ENCODE measurements around the gene CMTM3. TPM values are rescaled to one million over a fixed set of nuclear protein-coding genes. Genes with fewer than 3 reads are reported as not detected.

Gene CMTM3
- total RNA-seq, 1 experiment from 2014 or later, result 39.2 TPM

DNA sequence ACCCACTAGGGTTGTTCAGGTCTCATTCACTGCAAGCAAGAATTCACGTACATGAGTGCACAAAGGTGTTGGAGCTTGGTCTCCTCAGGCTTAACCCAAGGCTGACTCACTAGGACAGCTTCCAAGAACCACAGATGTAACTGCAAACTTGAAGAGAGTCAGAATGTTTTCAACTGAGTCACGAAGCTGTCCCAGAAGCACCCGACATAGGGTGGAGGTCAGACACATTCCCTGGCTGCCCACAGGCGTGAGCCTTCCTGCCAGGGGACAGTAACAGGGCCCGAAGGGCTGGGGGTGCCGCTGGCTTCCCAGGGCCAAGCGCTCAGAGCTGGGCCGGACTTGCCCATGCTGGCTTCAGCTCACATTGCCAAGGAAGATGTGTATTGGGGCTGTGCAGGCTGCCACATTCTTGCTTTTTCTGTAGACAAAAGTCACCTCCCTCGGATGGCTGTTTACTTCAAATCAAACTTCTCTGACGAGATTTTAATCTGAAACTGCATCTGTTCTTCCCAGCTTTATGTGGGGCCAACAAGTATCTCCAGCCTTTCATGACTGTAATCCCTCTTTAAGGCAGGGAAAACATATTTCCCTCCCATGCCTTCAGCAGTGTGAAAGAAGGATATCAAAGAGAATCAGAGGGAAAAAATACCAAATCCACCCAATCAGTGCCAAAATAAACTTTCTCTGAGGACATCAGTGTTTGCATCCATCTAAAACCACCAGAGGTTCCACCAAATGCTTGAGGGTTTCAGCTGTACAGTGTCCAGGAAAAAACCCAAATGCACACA lies 14.3 kb downstream of the CMTM3 start:
- Histone ChIP-seq H2BK5ac (ENCODE audit: insufficient read length, low read length) (no peak overlapping the region), H3T11ph (ENCODE audit: low read length) (no peak overlapping the region), H3K18ac (ENCODE audit: insufficient read length, low read depth, low read length) (no peak overlapping the region), H2AK5ac (ENCODE audit: insufficient read length, low read length) (no peak overlapping the region), H3K27me3 (ENCODE audit: insufficient read depth, low read length) (no peaks in the 10 kb centered on the region), H4K20me1 (ENCODE audit: control insufficient read depth, insufficient read depth, insufficient read length) (no peaks in the 10 kb centered on the region), H2BK120ac (ENCODE audit: low read depth, low read length, poor library complexity, severe bottlenecking) (no peak overlapping the region), H3K9ac (ENCODE audit: extremely low read depth, insufficient read length, low read length) (no peak overlapping the region), H4K5ac (ENCODE audit: insufficient read length, low read depth, low read length) (no peak overlapping the region), H3K4me2 (ENCODE audit: insufficient read depth, insufficient read length, low read length) (no peak overlapping the region), H3K4ac (ENCODE audit: low read depth, low read length) (no peak overlapping the region), H4K91ac (ENCODE audit: insufficient read length, low read depth, low read length) (no peak overlapping the region), H3K56ac (ENCODE audit: insufficient read length, low read depth, low read length) (no peak overlapping the region), H3K27ac (ENCODE audit: insufficient read length, low read depth, low read length) (no peak overlapping the region), H2AFZ (ENCODE audit: low read length) (no peak overlapping the region), H4K8ac (replicated peaks; ENCODE audit: insufficient read length, low read depth, low read length) (no peak overlapping the region), H2BK12ac (ENCODE audit: insufficient read length, low read depth, low read length) (no peak overlapping the region), H3K23ac (ENCODE audit: insufficient read length, low read depth, low read length) (no peak overlapping the region), H3K9me3 (ENCODE audit: control insufficient read depth, low read depth, low read length) (no peaks in the 10 kb centered on the region), H2BK15ac (ENCODE audit: low read depth, low read length) (no peak overlapping the region), H3K14ac (ENCODE audit: insufficient read depth, low read length) (no peak overlapping the region), H3K79me1 (ENCODE audit: insufficient read depth, low read depth, low read length, poor library complexity, severe bottlenecking) (no peaks in the 10 kb centered on the region), H3K4me1 (ENCODE audit: insufficient read depth, low read length) (peaks cover 9% of the 10 kb centered on the region; the same call in 1 of the 2 replicates), H3K79me2 (ENCODE audit: insufficient read depth, low read length) (no peaks in the 10 kb centered on the region), H2BK20ac (ENCODE audit: low read depth, low read length, poor library complexity, severe bottlenecking) (no peak overlapping the region), H3K23me2 (ENCODE audit: insufficient read length, low read depth, low read length, poor library complexity, severe bottlenecking) (no peaks in the 10 kb centered on the region)
- Mint-ChIP-seq H3K4me3 (no peak overlapping the region; a peak in 1 of 5 replicates), H3K36me3 (ENCODE audit: insufficient read depth in 1 of 3, low read depth in 3 of 3) (peaks cover 27 to 66% (median 61%) of the 10 kb centered on the region in 3 experiments), H3K27ac (no peak overlapping the region; a peak in 1 of 7 replicates), H3K4me1 (peaks cover 47 to 48% of the 10 kb centered on the region in 2 experiments), H3K27me3 (ENCODE audit: low read depth) (no peaks in the 10 kb centered on the region), H3K9me3 (no peaks in the 10 kb centered on the region)
- no peak for DNase-seq
- WGBS (ENCODE audit: extremely low coverage, insufficient read length, low lambda C conversion rate), result no CpG with 5 or more reads among the region's 10 CpGs
- no peak for TF ChIP-seq CTCF (conservative IDR thresholded peaks at IDR 0.05)
